ENCODE measurements around the gene HSD17B8. TPM values are rescaled to one million over a fixed set of nuclear protein-coding genes. Genes with fewer than 3 reads are reported as not detected.

HSD17B8 gene
- polyA plus RNA-seq, 1 of the 3 experiments (the other 2 are of a cell fraction), result 37.5 TPM

DNA sequence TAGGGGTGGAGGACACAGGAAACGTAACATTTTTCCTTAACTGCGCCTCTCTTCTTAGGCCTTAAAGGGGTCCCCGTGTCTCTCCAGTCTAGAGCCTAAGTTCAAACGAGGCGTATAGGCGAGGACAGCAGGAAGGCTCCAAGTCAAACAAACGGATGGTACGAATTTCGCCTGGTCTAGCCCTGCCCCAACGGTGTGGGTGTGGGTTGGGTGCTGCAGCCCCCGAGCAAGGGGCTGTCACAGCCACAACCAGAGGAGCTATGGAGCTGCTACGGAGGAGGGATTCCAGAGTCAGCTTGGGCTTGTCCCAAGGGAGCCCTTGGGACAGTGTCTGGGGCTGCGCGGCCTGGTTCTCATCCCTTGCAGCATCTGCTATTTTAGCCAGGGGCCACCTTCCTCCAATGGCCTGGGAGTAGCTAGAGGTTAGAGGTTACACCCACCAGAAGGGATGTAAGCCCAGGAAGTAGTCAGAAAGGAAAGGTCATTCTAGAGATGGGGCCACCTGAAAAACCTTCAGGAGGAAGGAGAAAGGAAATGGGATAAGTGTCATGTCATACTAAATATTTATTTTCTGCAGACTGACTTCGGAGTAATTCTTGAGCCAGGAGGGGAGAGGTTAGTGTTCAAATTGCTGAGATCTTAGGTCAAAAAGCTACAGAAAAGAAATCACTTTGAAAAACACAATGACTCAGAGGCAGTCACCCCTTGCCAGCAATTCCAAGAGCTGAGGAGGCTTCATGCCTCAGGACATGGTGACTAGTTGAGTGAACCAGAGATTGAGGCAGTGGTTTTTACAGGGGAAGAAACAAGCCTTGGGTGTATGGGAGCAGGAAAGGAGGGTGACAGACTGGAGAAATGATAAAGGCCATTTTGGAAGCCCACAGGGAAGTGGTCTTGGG is 45.5 kb downstream of the HSD17B8 start:
- Histone ChIP-seq H3K36me3 (replicated peaks in 1 of 2; ENCODE audit: control insufficient read depth in 1 of 2, insufficient read depth in 2 of 2, low read length in 1 of 2) (peaks cover 6 to 16% of the 10 kb centered on the region in 2 experiments), H3K4me3 (ENCODE audit: low read depth in 2 of 2, low read length in 1 of 2) (peak overlapping the region; percentile 62 to 71), H3K9me2 (no peaks in the 10 kb centered on the region), H4K20me1 (ENCODE audit: insufficient read depth) (no peaks in the 10 kb centered on the region), H3K27me3 (ENCODE audit: insufficient read depth) (no peaks in the 10 kb centered on the region), H3K4me2 (peak overlapping the region; percentile 97), H3F3A (replicated peaks; ENCODE audit: insufficient read depth) (peaks cover 41% of the 10 kb centered on the region), H3K9me3 (no peaks in the 10 kb centered on the region), H3K9ac (peak overlapping the region; percentile 90), H3K27ac (ENCODE audit: low read depth in 2 of 2, low read length in 1 of 2) (peak overlapping the region; percentile 96), H2AFZ (ENCODE audit: low read depth) (peak overlapping the region; percentile 80), H3K4me1 (ENCODE audit: control insufficient read depth in 1 of 2, insufficient read depth in 2 of 2, low read depth in 1 of 2, low read length in 1 of 2) (peaks cover 21 to 30% of the 10 kb centered on the region in 2 experiments), H3K79me2 (ENCODE audit: insufficient read depth) (peaks cover 10% of the 10 kb centered on the region; the same call in 1 of the 2 replicates)
- WGBS (ENCODE audit: low lambda C conversion rate), result 13% methylated on average over 15 of the region's 15 CpGs
- TF ChIP-seq FOSL2 (IDR thresholded peaks at IDR 0.05; ENCODE audit: borderline replicate concordance, low read depth), result peak; percentile 34; the same call in 1 of the 2 replicates
- no peak for TF ChIP-seq RAD21 (IDR thresholded peaks at IDR 0.05; ENCODE audit: low read length)
- CTCF ChIA-PET, result interaction anchor here (1.0 to 7.3 kb wide), 15 partner anchors 9 to 317 kb away, joined by 3 to 96 read pairs (median 18); partner anchors contain the start of genes RING1, RPS18 and VPS52
- POLR2A ChIA-PET, result interaction anchor here (0.8 to 3.0 kb wide), 8 partner anchors 22 to 278 kb away, joined by 3 to 18 read pairs (median 4); partner anchors contain the start of genes B3GALT4, RING1, RPS18 and VPS52
- DNase-seq, result peak; percentile 36

DNA sequence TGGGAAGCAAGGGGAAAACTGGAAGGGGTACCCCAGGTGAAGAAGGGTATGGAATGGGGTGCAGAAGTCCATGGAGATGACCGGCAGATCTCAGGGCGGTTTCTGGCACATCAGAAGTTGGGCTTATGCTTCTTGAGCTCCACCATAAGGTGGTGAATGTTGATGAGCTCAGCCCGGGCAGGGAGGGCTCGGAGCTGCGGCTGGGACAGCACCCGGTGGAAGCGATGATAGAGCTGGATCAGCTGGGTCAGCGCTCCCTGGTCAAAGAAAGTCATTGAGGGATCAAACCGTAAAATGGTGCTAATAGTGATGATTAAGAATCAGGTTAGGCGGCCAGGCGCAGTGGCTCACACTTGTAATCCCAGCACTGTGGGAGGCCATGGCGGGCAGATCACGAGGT is 46.3 kb downstream of the HSD17B8 start:
- Histone ChIP-seq H3K27me3 (ENCODE audit: insufficient read depth) (no peaks in the 10 kb centered on the region), H3K9me2 (no peaks in the 10 kb centered on the region), H3K4me2 (peak overlapping the region; percentile 97), H3K36me3 (replicated peaks in 1 of 2; ENCODE audit: control insufficient read depth in 1 of 2, insufficient read depth in 2 of 2, low read length in 1 of 2) (peaks cover 6 to 16% of the 10 kb centered on the region in 2 experiments), H4K20me1 (ENCODE audit: insufficient read depth) (no peaks in the 10 kb centered on the region), H3F3A (replicated peaks; ENCODE audit: insufficient read depth) (peaks cover 41% of the 10 kb centered on the region), H3K4me1 (ENCODE audit: control insufficient read depth in 1 of 2, insufficient read depth in 2 of 2, low read depth in 1 of 2, low read length in 1 of 2) (peaks cover 21 to 30% of the 10 kb centered on the region in 2 experiments), H3K9me3 (no peaks in the 10 kb centered on the region), H3K4me3 (ENCODE audit: low read depth in 2 of 2, low read length in 1 of 2) (0 out of 4 replicates have a peak overlapping the region, but pooled peaks of 1 of the 2 experiments have one; percentile 71), H2AFZ (ENCODE audit: low read depth) (no peak overlapping the region), H3K79me2 (ENCODE audit: insufficient read depth) (peaks cover 10% of the 10 kb centered on the region; the same call in 1 of the 2 replicates), H3K27ac (ENCODE audit: low read depth in 2 of 2, low read length in 1 of 2) (peak overlapping the region in 1 of 2 experiments; percentile 96; a peak in 2 of 4 replicates), H3K9ac (no peak overlapping the region)
- DNase-seq, result no peak
- ChIA-PET POLR2A (interaction anchor here (3.0 kb wide), 1 partner anchor 21 kb away, joined by 14 read pairs; the partner anchor contains the start of genes RPS18 and VPS52), CTCF (interaction anchor here (1.2 to 7.3 kb wide), 5 partner anchors 12 to 279 kb away, joined by 3 to 96 read pairs (median 5); no protein-coding TSS in a partner anchor)
- TF ChIP-seq, protein P1, sequence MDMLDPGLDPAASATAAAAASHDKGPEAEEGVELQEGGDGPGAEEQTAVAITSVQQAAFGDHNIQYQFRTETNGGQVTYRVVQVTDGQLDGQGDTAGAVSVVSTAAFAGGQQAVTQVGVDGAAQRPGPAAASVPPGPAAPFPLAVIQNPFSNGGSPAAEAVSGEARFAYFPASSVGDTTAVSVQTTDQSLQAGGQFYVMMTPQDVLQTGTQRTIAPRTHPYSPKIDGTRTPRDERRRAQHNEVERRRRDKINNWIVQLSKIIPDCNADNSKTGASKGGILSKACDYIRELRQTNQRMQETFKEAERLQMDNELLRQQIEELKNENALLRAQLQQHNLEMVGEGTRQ (IDR thresholded peaks at IDR 0.05; ENCODE audit: borderline replicate concordance, low read depth, low read length), result no peak
- WGBS (ENCODE audit: low lambda C conversion rate), result 97% methylated on average over 12 of the region's 13 CpGs

GRCh38 chr6:33251395-33252012 is 47.0 kb downstream of the HSD17B8 start:
- no peak for DNase-seq
- H3K9me3 ChIP-seq, result no peaks in the 10 kb centered on the region
- H2AFZ ChIP-seq (ENCODE audit: low read depth), result no peak overlapping the region
- H3K4me2 ChIP-seq, result no peak overlapping the region
- H3K9me2 ChIP-seq, result no peaks in the 10 kb centered on the region
- H3K79me2 ChIP-seq (ENCODE audit: insufficient read depth), result peaks cover 10% of the 10 kb centered on the region; the same call in 1 of the 2 replicates
- H3K9ac ChIP-seq, result no peak overlapping the region
- peaks cover 41% of the 10 kb centered on the region for H3F3A ChIP-seq (replicated peaks; ENCODE audit: insufficient read depth)
- peaks cover 6 to 18% of the 10 kb centered on the region in 2 experiments for H3K36me3 ChIP-seq (replicated peaks in 1 of 2; ENCODE audit: control insufficient read depth in 1 of 2, insufficient read depth in 2 of 2, low read length in 1 of 2)
- H3K27ac ChIP-seq (ENCODE audit: low read depth in 2 of 2, low read length in 1 of 2), result peak overlapping the region in 1 of 2 experiments; percentile 96; a peak in 2 of 4 replicates
- H4K20me1 ChIP-seq (ENCODE audit: insufficient read depth), result no peaks in the 10 kb centered on the region
- WGBS (ENCODE audit: low lambda C conversion rate), result 70% methylated on average over 6 of the region's 6 CpGs
- H3K4me1 ChIP-seq (ENCODE audit: control insufficient read depth in 1 of 2, insufficient read depth in 2 of 2, low read depth in 1 of 2, low read length in 1 of 2), result peaks cover 21 to 30% of the 10 kb centered on the region in 2 experiments
- H3K27me3 ChIP-seq (ENCODE audit: insufficient read depth), result no peaks in the 10 kb centered on the region
- CTCF ChIA-PET, result interaction anchor here (0.8 to 7.3 kb wide), 5 partner anchors 11 to 280 kb away, joined by 3 to 96 read pairs (median 5); no protein-coding TSS in a partner anchor
- POLR2A ChIA-PET, result no interaction called here
- H3K4me3 ChIP-seq (ENCODE audit: low read depth in 2 of 2, low read length in 1 of 2), result no peak overlapping the region
- TF ChIP-seq RAD21 (IDR thresholded peaks at IDR 0.05; ENCODE audit: low read length) (no peak), TAF1 (IDR thresholded peaks at IDR 0.05; ENCODE audit: borderline replicate concordance, low read depth, low read length) (no peak), EP300 (IDR thresholded peaks at IDR 0.05; ENCODE audit: borderline replicate concordance in 1 of 2, low read depth in 1 of 2, low read length in 1 of 2) (no peak), REST (IDR thresholded peaks at IDR 0.05; ENCODE audit: low read depth, low read length) (no peak), NFIC (IDR thresholded peaks at IDR 0.05; ENCODE audit: borderline replicate concordance) (no peak), RCOR1 (IDR thresholded peaks at IDR 0.05; ENCODE audit: low read length) (no peak), SMC3 (IDR thresholded peaks at IDR 0.05; ENCODE audit: low read depth, low read length) (no peak), NRF1 (IDR thresholded peaks at IDR 0.05; ENCODE audit: low read depth, low read length) (no peak), ELF1 (IDR thresholded peaks at IDR 0.05) (no peak), POLR2AphosphoS5 (IDR thresholded peaks at IDR 0.05; ENCODE audit: low read depth, low read length) (no peak), EZH2phosphoT487 (IDR thresholded peaks at IDR 0.05; ENCODE audit: borderline replicate concordance, low read depth) (no peak)

All from SK-N-SH (cell line).